K562 (cell line): ENCODE data around the gene MYBPC3. TPM values are rescaled to one million over a fixed set of nuclear protein-coding genes. Genes with fewer than 3 reads are reported as not detected.
A peak's percentile ranks its signal among the peaks of the same experiment; 100 is the strongest.

Source experiments
- ATAC-seq: fragments of 200-7000 bp; cut with Tn5 transposase; 3 replicates; pipeline ENCODE4 v1.9.1; 2020; ENCODE audit warnings: moderate library complexity
- BruUV-seq: library from RNA; stranded (reverse); fragments of 400-500 nt; replicated peaks from 2 replicates; lab custom pipeline; 2021; lab: Mats Ljungman, UMichigan
- CTCF ChIA-PET: fragments of 300-600 bp; formaldehyde crosslinking; extraction: SDS; loops from one replicate; lab custom pipeline; 2021; ENCODE audit warnings: low intra/inter-chr PET ratio; lab: Yijun Ruan, JAX
- POLR2A ChIA-PET: fragments of 300-600, 350-650 bp; sonication (Branson Sonifier 250); formaldehyde crosslinking; extraction: SDS; loops from one replicate; lab custom pipeline; 2021; ENCODE audit warnings: antibody characterized with exemption, inconsistent platforms; lab: Yijun Ruan, JAX
- DNase-seq, 4 experiments: peaks; one replicate each; pipeline versions ENCODE4 v3.0.0 to v3.0.0-alpha.2; 2011 to 2018; ENCODE audit warnings: low spot score in 3 of 4, mixed read lengths in 3 of 4; ENCODE audit errors: extremely low read depth in 1 of 4
- FAIRE-seq: peaks from 2 replicates; lab custom pipeline; 2011; peaks lifted over from hg19 to GRCh38; lab: Jason Lieb, UNC
- H2AFZ ChIP-seq: 2 replicates; pipeline ENCODE4 v1.6.0; 2011; ENCODE audit warnings: low read depth, low read length, control low read depth, inconsistent platforms
- H3K27ac ChIP-seq: fragments of 200-600 bp; 3 replicates; pipeline ENCODE4 v1.8.0; 2011; ENCODE audit warnings: low read depth, mild to moderate bottlenecking, control low read depth, inconsistent platforms, low read length, moderate library complexity, mixed read lengths; ENCODE audit errors: extremely low read depth
- H3K27me3 ChIP-seq, 2 experiments: fragments of 300-600 bp in 1 of 2; 2 replicates in 1 of 2; 3 replicates in 1 of 2; pipeline versions ENCODE4 v1.6.0 to v1.8.0; 2011; ENCODE audit warnings: inconsistent platforms in 2 of 2, low read length in 2 of 2, mild to moderate bottlenecking in 1 of 2, mixed read lengths in 1 of 2, moderate library complexity in 1 of 2; ENCODE audit not compliant: control insufficient read depth in 2 of 2, insufficient read depth in 2 of 2
- H3K36me3 ChIP-seq: fragments of 300-600 bp; 3 replicates; pipeline ENCODE4 v1.8.0; 2011; ENCODE audit warnings: mild to moderate bottlenecking, low read length, inconsistent platforms; ENCODE audit not compliant: control insufficient read depth, insufficient read depth
- H3K4me1 ChIP-seq, 2 experiments: fragments of 200-600 bp in 1 of 2; replicated peaks in 1 of 2; 2 replicates in 1 of 2; 3 replicates in 1 of 2; pipeline versions ENCODE4 v1.5.1 to v1.8.0; 2011; ENCODE audit warnings: inconsistent platforms in 2 of 2, low read length in 2 of 2, mild to moderate bottlenecking in 1 of 2, mixed read lengths in 1 of 2, moderate library complexity in 1 of 2; ENCODE audit not compliant: control insufficient read depth in 2 of 2, insufficient read depth in 2 of 2
- H3K4me2 ChIP-seq: 2 replicates; pipeline ENCODE4 v1.6.1; 2011; ENCODE audit warnings: low read length, control low read depth, inconsistent platforms, mixed read lengths; ENCODE audit not compliant: insufficient read depth
- H3K4me3 ChIP-seq: fragments of 200-600 bp; sonication (generic), shearing (Covaris generic); 2 replicates; pipeline ENCODE4 v1.5.1; 2016; ENCODE audit warnings: control low read depth, inconsistent platforms
- H3K79me2 ChIP-seq: fragments of 200-600 bp; 3 replicates; pipeline ENCODE4 v1.8.0; 2011; ENCODE audit warnings: low read length, inconsistent platforms; ENCODE audit not compliant: control insufficient read depth, insufficient read depth
- H3K9ac ChIP-seq, 2 experiments: 2 replicates each; pipeline versions ENCODE4 v1.6.0 to v1.6.1; 2011; ENCODE audit warnings: low read depth in 2 of 2, low read length in 2 of 2, control low read depth in 1 of 2, inconsistent platforms in 1 of 2, mild to moderate bottlenecking in 1 of 2, mixed read lengths in 1 of 2; ENCODE audit not compliant: insufficient read depth in 1 of 2
- H3K9me1 ChIP-seq: one replicate; pipeline ENCODE4 v1.6.0; 2011; ENCODE audit warnings: inconsistent platforms, mild to moderate bottlenecking, low read length, moderate library complexity; ENCODE audit not compliant: control insufficient read depth, insufficient read depth
- H3K9me3 ChIP-seq: replicated peaks from 2 replicates; pipeline ENCODE4 v1.5.1; 2011; ENCODE audit warnings: low read depth, low read length, inconsistent platforms; ENCODE audit not compliant: control insufficient read depth, insufficient read depth
- H4K20me1 ChIP-seq: replicated peaks from 2 replicates; pipeline ENCODE4 v1.6.1; 2011; ENCODE audit warnings: low read length, inconsistent platforms, mixed read lengths; ENCODE audit not compliant: control insufficient read depth, insufficient read depth
- ARHGAP35 ChIP-seq: fragments of 450-650 bp; IDR thresholded peaks from 2 replicates; pipeline ENCODE4 v1.6.1; 2018; ENCODE audit not compliant: partially characterized antibody
- ARID1B ChIP-seq: fragments of 450-650 bp; IDR thresholded peaks from 2 replicates; pipeline ENCODE4 v1.6.1; 2016; ENCODE audit warnings: antibody characterized with exemption, mild to moderate bottlenecking, inconsistent platforms
- ATF4 ChIP-seq: fragments of 450-650 bp; formaldehyde crosslinking; IDR thresholded peaks from 2 replicates; pipeline ENCODE4 v1.4.0; 2022; ENCODE audit warnings: mild to moderate bottlenecking, moderate library complexity
- BCL6 ChIP-seq: fragments of 250-450 bp; sonication (Bioruptor Pico); IDR thresholded peaks from 2 replicates; pipeline ENCODE4 v1.4.0; 2020
- BHLHE40 ChIP-seq: IDR thresholded peaks from 2 replicates; pipeline ENCODE4 v1.6.1; 2011; ENCODE audit warnings: low read length, improper control_type of control experiment
- CBFA2T3 ChIP-seq: fragments of 450-650 bp; IDR thresholded peaks from 2 replicates; pipeline ENCODE4 v1.6.1; 2017
- FOXJ3 ChIP-seq: sonication (generic); formaldehyde crosslinking; IDR thresholded peaks from 2 replicates; pipeline ENCODE4 v1.4.0; 2020; ENCODE audit warnings: mild to moderate bottlenecking, missing genetic modification reagents
- HDAC1 ChIP-seq, 2 experiments: fragments of 450-650 bp; IDR thresholded peaks; 2 replicates each; pipeline ENCODE4 v1.6.1; 2016 to 2017; ENCODE audit warnings: inconsistent platforms in 1 of 2, mild to moderate bottlenecking in 1 of 2, moderate library complexity in 1 of 2
- HLTF ChIP-seq: fragments of 450-650 bp; IDR thresholded peaks from 2 replicates; pipeline ENCODE4 v1.6.1; 2016
- MTA2 ChIP-seq: fragments of 450-650 bp; IDR thresholded peaks from 2 replicates; pipeline ENCODE4 v1.6.1; 2016; ENCODE audit warnings: low read depth
- SAP30 ChIP-seq: fragments of 200-600 bp; sonication (generic); IDR thresholded peaks from 2 replicates; pipeline ENCODE4 v1.6.1; 2012; ENCODE audit warnings: borderline replicate concordance, low read depth, mild to moderate bottlenecking, moderate library complexity, low read length, control low read depth, inconsistent platforms; ENCODE audit not compliant: insufficient read depth, poor library complexity, severe bottlenecking
- SMARCA5 ChIP-seq: fragments of 450-650 bp; IDR thresholded peaks from 2 replicates; pipeline ENCODE4 v1.6.1; 2016
- TAF1 ChIP-seq: IDR thresholded peaks from 2 replicates; pipeline ENCODE4 v1.6.1; 2011; ENCODE audit warnings: mild to moderate bottlenecking, low read length, moderate library complexity; ENCODE audit not compliant: insufficient read depth, control insufficient read depth, severe bottlenecking; ENCODE audit errors: extremely low read depth
- TEAD2 ChIP-seq: fragments of 450-650 bp; IDR thresholded peaks from 2 replicates; pipeline ENCODE4 v1.6.1; 2016; ENCODE audit warnings: missing genetic modification characterization, control low read depth, missing compliant biosample characterization
- VEZF1 ChIP-seq: fragments of 200-800 bp; sonication (Bioruptor generic); IDR thresholded peaks from 2 replicates; pipeline ENCODE4 v1.6.1; 2017; ENCODE audit warnings: missing genetic modification characterization, missing compliant biosample characterization
- ZEB2 ChIP-seq: fragments of 450-650 bp; IDR thresholded peaks from 2 replicates; pipeline ENCODE4 v1.6.1; 2016
- ZNF146 ChIP-seq: IDR thresholded peaks from one replicate; pipeline ENCODE4 v1.6.1; 2018; ENCODE audit warnings: missing compliant biosample characterization; ENCODE audit not compliant: unreplicated experiment
- ZNF561 ChIP-seq: fragments of 450-650 bp; formaldehyde crosslinking; conservative IDR thresholded peaks from 2 replicates; pipeline ENCODE4 v1.4.0; 2020; ENCODE audit warnings: mild to moderate bottlenecking, moderate library complexity
- ZSCAN29 ChIP-seq: fragments of 450-650 bp; IDR thresholded peaks from 2 replicates; pipeline ENCODE4 v1.6.1; 2017
- WGBS: fragments of 100-300 bp; shearing (Covaris generic); methylation state at CpG from one replicate; pipeline ENCODE4 v1.1.6; 2016; ENCODE audit warnings: low coverage, mixed read lengths; ENCODE audit not compliant: insufficient coverage; ENCODE audit errors: missing lambda C conversion rate; 5-methylcytosine and 5-hydroxymethylcytosine counted together
- in situ Hi-C: fragments of 300-500 bp; cut with MboI; formaldehyde crosslinking; loops from 4 replicates; pipeline ENCODE4 v1.15.0; 2018; ENCODE audit warnings: inconsistent platforms, mixed read lengths
- intact Hi-C: fragments of 100-400 bp; cut with micrococcal nuclease; formaldehyde crosslinking; loops from 2 replicates; pipeline ENCODE4 v1.14.2; 2022
- polyA plus RNA-seq, 8 experiments: library from polyadenylated mRNA; depleted of rRNA in 4 of 8; stranded (reverse) in 5 of 8; unstranded in 3 of 8; fragments of >200 nt; fragmentation: Nextera tagmentation in 2 of 8; fragmentation: Illumina TruSeq in 1 of 8; extraction: Ambion mirVana in 2 of 8; extraction: Trizol in 1 of 8; gene quantifications; 2 replicates each; pipeline versions ENCODE4 v1.2.1 to v1.2.3, GENCODE V29; 2011 to 2014; ENCODE audit warnings: inconsistent platforms in 1 of 8, missing spikeins in 1 of 8
- total RNA-seq, 7 experiments: library from RNA; depleted of rRNA in 6 of 7; stranded (reverse); fragments of >200 nt in 6 of 7; fragmentation: Illumina TruSeq in 2 of 7; extraction: Trizol in 2 of 7; gene quantifications; 2 replicates each; pipeline versions ENCODE4 v1.2.1 to v1.2.3, GENCODE V29; 2011 to 2021; ENCODE audit warnings: low replicate concordance in 1 of 7

MYBPC3 gene
- total and polyA plus RNA-seq, 9 of the 15 experiments (the other 6 are each of a cell fraction or from before 2014, with no cell fraction given), result 0.01 TPM; not detected in 8

GRCh38 chr11:47369676-47370075, 17.2 kb upstream of the MYBPC3 start (continued):
- no peak for TF ChIP-seq ZNF146 (CRISPR knock-in tag)

GRCh38 chr11:47366020-47366490, 13.6 kb upstream of the MYBPC3 start:
- peak; percentile 83 for FAIRE-seq
- TF ChIP-seq SMARCA5, result peak; percentile 37; the same call in 1 of the 2 replicates
- peak; percentile 50 for TF ChIP-seq MTA2
- no peak for TF ChIP-seq ATF4
- peak; percentile 81 for TF ChIP-seq ARID1B
- no peak for TF ChIP-seq TAF1
- no peak for TF ChIP-seq BCL6 (CRISPR knock-in tag)
- TF ChIP-seq ZNF146 (CRISPR knock-in tag), result no peak
- 0 out of 2 replicates have a peak, but pooled peaks have one; percentile 29 for TF ChIP-seq HLTF
- no peak for TF ChIP-seq TEAD2 (tag)
- TF ChIP-seq BHLHE40, result no peak; the same call in 1 of the 2 replicates
- TF ChIP-seq HDAC1 (IDR thresholded peaks at IDR 0.05), result peak in 1 of 2 experiments; percentile 64; a peak in 2 of 4 replicates
- 0 out of 2 replicates have a peak, but pooled peaks have one; percentile 29 for TF ChIP-seq VEZF1 (CRISPR knock-in tag)
- TF ChIP-seq FOXJ3 (CRISPR knock-in tag), result no peak
- TF ChIP-seq ZSCAN29, result no peak
- no peak for TF ChIP-seq SAP30
- TF ChIP-seq ZEB2, result 0 out of 2 replicates have a peak, but pooled peaks have one; percentile 22
- TF ChIP-seq ZNF561 (CRISPR knock-in tag), result no peak
- peak; percentile 73 for TF ChIP-seq CBFA2T3
- TF ChIP-seq ARHGAP35, result peak; percentile 65

More at GRCh38 chr11:47366020-47366490, 13.6 kb upstream of the MYBPC3 start:
- Histone ChIP-seq H3K27ac (0 out of 3 replicates have a peak overlapping the region, but pooled peaks have one; percentile 44), H2AFZ (peak overlapping the region; percentile 63), H3K4me1 (peaks cover 10 to 20% of the 10 kb centered on the region in 2 experiments; a peak in 4 of 5 replicates), H3K27me3 (no peaks in the 10 kb centered on the region), H3K4me3 (no peak overlapping the region), H3K36me3 (no peaks in the 10 kb centered on the region), H3K9ac (peak overlapping the region in 1 of 2 experiments; percentile 23; a peak in 1 of 4 replicates), H3K79me2 (no peaks in the 10 kb centered on the region), H3K9me3 (no peaks in the 10 kb centered on the region), H4K20me1 (no peaks in the 10 kb centered on the region), H3K9me1 (peaks cover 2% of the 10 kb centered on the region), H3K4me2 (peak overlapping the region; percentile 25; the same call in 1 of the 2 replicates)
- DNase-seq (peak; percentile 67 to 73 (median 70)), ATAC-seq (peak; percentile 60)
- intact Hi-C loops (no loop called here), in situ Hi-C loops (no loop called here)
- no TSS peak for BruUV-seq
- WGBS, result 14% methylated on average over 1 of the region's 1 CpG
- ChIA-PET CTCF (no interaction called here), POLR2A (no interaction called here)
